Cardiac fibroblast (primary cell): ENCODE results near the gene OBI1.

ENCODE experiments used
- DNase-seq, 2 donors: peaks; one replicate each; pipeline versions ENCODE4 v3.0.0 to v3.0.0-alpha.2; 2010; ENCODE audit warnings: low read depth in 2 of 2
- H3K4me3 ChIP-seq, 2 donors: replicated peaks in 1 of 2; 1 replicate in 1 of 2; 2 replicates in 1 of 2; pipeline ENCODE4 v1.5.1; 2011; ENCODE audit warnings: low read depth in 2 of 2, low read length in 2 of 2, mild to moderate bottlenecking in 2 of 2, moderate library complexity in 1 of 2
- TF ChIP-seq, protein P1 (sequence below): IDR thresholded peaks from one replicate; pipeline ENCODE4 v1.5.1; 2011; ENCODE audit warnings: low read depth, mild to moderate bottlenecking, low read length, inconsistent platforms

Gene OBI1

GRCh38 chr13:78596399-78596735 lies 62.6 kb downstream of the OBI1 start:
- no peak for DNase-seq
- TF ChIP-seq, protein P1, sequence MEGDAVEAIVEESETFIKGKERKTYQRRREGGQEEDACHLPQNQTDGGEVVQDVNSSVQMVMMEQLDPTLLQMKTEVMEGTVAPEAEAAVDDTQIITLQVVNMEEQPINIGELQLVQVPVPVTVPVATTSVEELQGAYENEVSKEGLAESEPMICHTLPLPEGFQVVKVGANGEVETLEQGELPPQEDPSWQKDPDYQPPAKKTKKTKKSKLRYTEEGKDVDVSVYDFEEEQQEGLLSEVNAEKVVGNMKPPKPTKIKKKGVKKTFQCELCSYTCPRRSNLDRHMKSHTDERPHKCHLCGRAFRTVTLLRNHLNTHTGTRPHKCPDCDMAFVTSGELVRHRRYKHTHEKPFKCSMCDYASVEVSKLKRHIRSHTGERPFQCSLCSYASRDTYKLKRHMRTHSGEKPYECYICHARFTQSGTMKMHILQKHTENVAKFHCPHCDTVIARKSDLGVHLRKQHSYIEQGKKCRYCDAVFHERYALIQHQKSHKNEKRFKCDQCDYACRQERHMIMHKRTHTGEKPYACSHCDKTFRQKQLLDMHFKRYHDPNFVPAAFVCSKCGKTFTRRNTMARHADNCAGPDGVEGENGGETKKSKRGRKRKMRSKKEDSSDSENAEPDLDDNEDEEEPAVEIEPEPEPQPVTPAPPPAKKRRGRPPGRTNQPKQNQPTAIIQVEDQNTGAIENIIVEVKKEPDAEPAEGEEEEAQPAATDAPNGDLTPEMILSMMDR, result no peak
- no peak overlapping the region for H3K4me3 ChIP-seq

DNA sequence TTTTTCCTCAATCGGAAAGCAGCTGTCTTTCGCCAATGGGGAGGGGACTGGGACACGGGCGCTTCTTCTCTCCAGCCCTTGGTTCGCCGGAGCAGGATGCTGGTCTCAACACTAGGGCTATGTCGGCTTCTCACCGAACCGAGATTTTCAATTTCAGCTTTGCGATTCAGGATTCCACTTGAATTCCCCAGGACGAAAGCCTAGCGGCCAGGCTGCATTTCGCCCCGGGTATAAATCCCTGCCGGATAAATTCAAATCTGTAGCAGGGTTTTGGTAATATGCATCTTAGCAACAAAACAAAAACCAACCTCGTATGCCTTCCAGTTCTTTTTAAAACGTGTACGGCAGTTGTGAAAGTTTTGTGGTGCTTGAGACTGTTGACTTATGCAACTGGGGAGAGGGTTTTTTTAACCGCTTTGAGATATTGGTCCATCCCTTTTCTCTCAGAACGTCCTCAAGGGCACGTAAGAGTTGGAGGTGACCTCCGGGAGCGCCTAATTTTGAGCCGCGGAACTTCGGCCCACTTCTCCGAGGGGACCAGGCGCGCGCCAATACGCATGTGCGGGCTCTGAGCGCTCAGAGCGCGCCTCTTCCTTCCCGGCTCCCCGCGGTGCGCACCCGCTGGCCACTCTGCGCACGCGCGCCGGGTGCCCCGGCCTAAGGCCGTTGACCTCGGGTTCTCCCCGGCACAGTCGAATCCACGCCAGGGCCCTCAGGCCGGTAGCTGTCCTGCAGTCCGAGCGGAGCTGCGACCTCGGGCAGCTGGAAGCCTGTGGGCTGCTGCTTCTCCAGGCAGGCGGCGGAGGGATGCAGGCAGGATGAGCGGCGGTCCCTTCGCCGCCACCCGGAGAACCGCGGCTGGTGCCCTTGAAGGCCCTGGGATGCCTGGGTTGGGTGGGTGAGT lies 63.2 kb downstream of the OBI1 start:
- no peak overlapping the region for H3K4me3 ChIP-seq
- no peak for DNase-seq
- TF ChIP-seq, protein P1, result no peak

- TF ChIP-seq, protein P1, result no peak
- H3K4me3 ChIP-seq, result no peak overlapping the region
- no peak for DNase-seq
Observed at GRCh38 chr13:78594456-78594975, 64.4 kb downstream of the OBI1 start.

DNA sequence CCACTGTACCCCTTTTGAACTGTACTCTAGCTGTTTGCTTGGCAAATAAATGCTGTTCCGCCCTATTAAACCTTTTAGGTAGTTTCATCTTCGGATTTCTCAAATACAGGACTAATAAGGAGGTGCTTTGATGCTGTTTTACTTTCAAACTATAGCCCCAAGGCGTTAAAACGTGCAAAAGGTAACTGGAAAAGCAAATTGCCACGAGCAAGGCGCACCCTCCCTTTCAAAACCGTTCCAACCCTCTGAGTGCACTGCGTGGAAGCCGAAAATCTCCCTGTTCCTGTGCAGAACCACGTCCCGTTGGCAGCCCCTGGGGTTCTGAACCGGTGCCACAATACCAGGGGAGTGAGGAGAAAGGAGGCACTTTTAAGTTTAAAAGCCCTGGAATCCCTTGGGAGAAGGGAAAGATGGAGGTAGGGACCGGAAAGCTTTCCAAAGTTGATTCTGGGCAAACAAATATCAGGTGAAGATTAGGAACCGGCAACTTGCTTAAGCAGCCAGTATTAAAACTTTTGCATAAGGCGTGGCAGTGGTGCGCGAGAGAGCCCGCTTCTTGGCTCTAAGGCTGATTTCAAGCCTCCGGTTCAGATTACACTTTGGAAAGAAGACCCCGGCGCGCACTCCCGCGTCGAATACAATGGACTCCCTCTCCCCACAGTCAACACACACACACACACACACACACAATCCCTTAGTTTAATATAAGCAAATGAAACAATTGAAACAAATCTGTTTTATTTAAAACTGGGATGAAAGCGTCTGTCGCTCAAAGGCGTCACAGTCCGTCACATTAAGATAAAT lies 65.1 kb downstream of the OBI1 start:
- TF ChIP-seq, protein P1, result no peak
- DNase-seq, result no peak
- H3K4me3 ChIP-seq, result no peak overlapping the region

DNA sequence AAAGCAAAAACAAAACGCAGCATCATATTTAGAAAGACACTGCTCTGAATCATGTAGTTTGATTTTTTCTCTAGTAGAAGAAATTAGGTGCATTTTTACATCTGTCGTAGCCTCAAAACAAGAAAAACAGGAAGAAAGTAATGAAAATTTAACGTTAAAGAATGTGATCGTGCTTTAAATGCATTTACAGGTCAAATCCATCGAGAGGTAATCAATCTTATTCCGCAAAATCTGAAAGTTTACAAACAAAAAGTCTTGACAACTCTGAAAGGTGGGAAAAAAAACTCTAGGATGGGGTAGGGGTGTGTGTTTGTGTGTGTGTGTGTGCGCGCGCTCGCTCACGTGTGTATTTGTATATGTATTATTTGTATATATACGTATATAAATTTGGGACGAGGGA lies 65.8 kb downstream of the OBI1 start:
- no peak for DNase-seq
- H3K4me3 ChIP-seq, result no peak overlapping the region
- TF ChIP-seq, protein P1, result no peak

DNA sequence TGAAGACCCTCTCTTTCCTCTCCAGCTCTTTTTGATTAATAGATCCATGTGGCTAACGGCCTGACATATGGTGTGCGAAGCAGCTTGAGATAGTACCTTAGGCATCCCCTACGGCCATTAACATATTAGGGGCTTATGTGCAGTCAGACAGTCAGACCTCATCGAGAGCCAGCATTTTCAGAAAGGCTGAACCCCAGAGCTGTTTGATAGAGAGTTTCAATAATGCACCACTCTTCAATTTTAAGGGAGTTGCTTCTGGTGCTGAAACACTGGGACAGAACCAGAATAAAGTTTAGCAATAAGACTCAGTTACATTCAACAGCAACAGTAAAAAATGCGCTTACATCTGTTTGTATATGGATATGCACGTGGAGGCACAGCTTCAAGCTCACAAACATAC lies 66.4 kb downstream of the OBI1 start:
- H3K4me3 ChIP-seq, result no peak overlapping the region
- no peak for DNase-seq
- TF ChIP-seq, protein P1, result no peak
